ENCODE data around the gene GRID1.
A peak's percentile ranks its signal among the peaks of the same experiment; 100 is the strongest.

The GRID1 gene

GRCh38 chr10:86167121-86167761 is 199.4 kb downstream of the GRID1 start:
- DNase-seq (ENCODE audit: low spot score), result no peak

GRCh38 chr10:86165666-86166065 is 200.9 kb downstream of the GRID1 start:
- DNase-seq (ENCODE audit: low spot score), result no peak

- no peak for DNase-seq (ENCODE audit: low spot score)
These were observed 201.5 kb downstream of the GRID1 start for GRCh38 chr10:86164960-86165630.

- DNase-seq (ENCODE audit: low spot score), result no peak
These were observed 202.3 kb downstream of the GRID1 start for GRCh38 chr10:86164174-86164774.

- DNase-seq (ENCODE audit: low spot score), result no peak
These were observed 202.9 kb downstream of the GRID1 start for GRCh38 chr10:86163522-86164173.

GRCh38 chr10:86162696-86163400 is 203.7 kb downstream of the GRID1 start:
- no peak for DNase-seq (ENCODE audit: low spot score)

GRCh38 chr10:86162036-86162435 is 204.6 kb downstream of the GRID1 start:
- no peak for DNase-seq (ENCODE audit: low spot score)

GRCh38 chr10:86160890-86161585 is 205.6 kb downstream of the GRID1 start:
- DNase-seq (ENCODE audit: low spot score), result no peak

- DNase-seq (ENCODE audit: low spot score), result no peak
These were observed 206.8 kb downstream of the GRID1 start for GRCh38 chr10:86159797-86160196.

GRCh38 chr10:86155054-86155921 is 211.3 kb downstream of the GRID1 start:
- no peak for DNase-seq (ENCODE audit: low spot score)

- DNase-seq (ENCODE audit: low spot score), result no peak
These were observed 212.8 kb downstream of the GRID1 start for GRCh38 chr10:86153751-86154150.

GRCh38 chr10:86152911-86153310 is 213.7 kb downstream of the GRID1 start:
- DNase-seq (ENCODE audit: low spot score), result no peak

GRCh38 chr10:86152354-86152753 is 214.2 kb downstream of the GRID1 start:
- no peak for DNase-seq (ENCODE audit: low spot score)

- no peak for DNase-seq (ENCODE audit: low spot score)
These were observed 215.0 kb downstream of the GRID1 start for GRCh38 chr10:86151613-86152012.

- DNase-seq (ENCODE audit: low spot score), result no peak
These were observed 217.3 kb downstream of the GRID1 start for GRCh38 chr10:86149257-86149656.

- DNase-seq (ENCODE audit: low spot score), result no peak
These were observed 218.5 kb downstream of the GRID1 start for GRCh38 chr10:86148117-86148516.

- DNase-seq (ENCODE audit: low spot score), result no peak
These were observed 222.3 kb downstream of the GRID1 start for GRCh38 chr10:86144301-86144700.

GRCh38 chr10:86141896-86142295 is 224.7 kb downstream of the GRID1 start:
- no peak for DNase-seq (ENCODE audit: low spot score)

- peak; percentile 40 for DNase-seq (ENCODE audit: low spot score)
These were observed 227.4 kb downstream of the GRID1 start for GRCh38 chr10:86139066-86139657.

GRCh38 chr10:86138551-86139065 is 228.0 kb downstream of the GRID1 start:
- no peak for DNase-seq (ENCODE audit: low spot score)
